Stimulated activated memory B cell treated with anti-CD40 and anti-IgM and Interleukin-4, amounts not matched to agents 10 μg/mL and 1 μg/mL and 100 μg/mL, for 72 hours (primary cell): Measurements from ENCODE around the gene TTC9.

Experiments used
- ATAC-seq: fragments of 150-1000 bp; cut with Tn5 transposase; 2 replicates; pipeline ENCODE4 v1.10.0; 2021
- H3K27ac Mint-ChIP-seq: one replicate; pipeline ENCODE4 v1.8.0; 2022; ENCODE audit warnings: mild to moderate bottlenecking, mixed read lengths
- H3K27me3 Mint-ChIP-seq: one replicate; pipeline ENCODE4 v1.8.0; 2022; ENCODE audit warnings: mixed read lengths
- H3K36me3 Mint-ChIP-seq: one replicate; pipeline ENCODE4 v1.8.0; 2022; ENCODE audit warnings: mixed read lengths
- H3K4me1 Mint-ChIP-seq: one replicate; pipeline ENCODE4 v1.8.0; 2022; ENCODE audit warnings: mixed read lengths
- H3K4me3 Mint-ChIP-seq: one replicate; pipeline ENCODE4 v1.8.0; 2022; ENCODE audit warnings: mild to moderate bottlenecking, moderate library complexity, mixed read lengths
- H3K9me3 Mint-ChIP-seq: one replicate; pipeline ENCODE4 v1.8.0; 2022; ENCODE audit warnings: mixed read lengths

The TTC9 gene

DNA sequence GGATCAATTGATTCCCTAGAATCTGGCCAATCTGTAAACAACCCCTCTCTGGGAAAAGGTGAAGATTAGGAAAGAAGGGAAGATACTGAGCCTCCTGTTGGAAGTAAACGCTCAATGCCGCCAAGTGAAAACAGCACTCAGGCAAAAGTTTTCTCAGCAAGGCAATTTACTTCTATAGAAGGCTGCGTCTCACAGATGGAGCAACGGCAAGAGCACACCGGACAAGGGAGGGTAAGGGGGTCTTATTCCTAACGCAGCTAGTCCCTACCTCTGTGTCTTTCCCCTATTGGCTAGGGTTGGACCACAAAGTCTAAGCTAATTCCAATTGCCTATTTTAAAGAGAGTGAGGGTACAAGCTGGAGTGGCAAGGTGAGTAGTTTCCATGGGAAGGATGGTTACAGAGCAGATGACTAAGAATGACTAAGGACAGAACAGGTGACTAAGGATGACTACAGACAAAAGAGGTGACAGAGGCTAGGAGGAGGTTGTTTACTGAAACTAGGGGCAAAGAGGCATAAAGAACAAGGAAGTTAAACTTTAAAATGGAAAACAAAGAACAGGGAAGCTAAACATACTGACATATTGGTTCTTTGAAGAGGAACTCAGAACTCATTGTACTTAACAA lies 5.6 kb upstream of the TTC9 start:
- Mint-ChIP-seq H3K4me3 (no peak overlapping the region), H3K27ac (peak overlapping the region; percentile 52), H3K36me3 (peaks cover 31% of the 10 kb centered on the region), H3K4me1 (peaks cover 26% of the 10 kb centered on the region), H3K9me3 (peaks cover 4% of the 10 kb centered on the region), H3K27me3 (no peaks in the 10 kb centered on the region)
- ATAC-seq = no peak

DNA sequence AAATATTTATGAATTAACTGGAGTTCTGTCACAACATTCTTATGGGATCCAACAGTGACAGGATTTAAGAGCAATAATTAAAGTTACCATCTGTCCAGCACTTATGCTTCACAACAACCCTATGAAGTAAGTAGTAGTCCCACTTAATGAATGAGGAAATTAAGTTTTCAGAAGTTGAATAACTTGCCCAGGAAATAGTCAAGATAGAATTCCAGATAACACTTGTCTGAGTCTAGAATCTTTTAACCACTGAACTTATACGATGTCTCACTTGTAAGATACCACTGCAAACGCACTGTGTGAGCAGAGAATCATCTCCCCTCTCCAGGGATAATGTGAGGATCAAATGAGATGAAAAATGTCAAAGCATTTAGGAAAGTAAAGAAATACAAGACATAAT lies 3.3 kb upstream of the TTC9 start:
- Mint-ChIP-seq H3K27me3 (no peaks in the 10 kb centered on the region), H3K4me3 (no peak overlapping the region), H3K4me1 (peaks cover 33% of the 10 kb centered on the region), H3K9me3 (peaks cover 4% of the 10 kb centered on the region), H3K27ac (no peak overlapping the region), H3K36me3 (peaks cover 26% of the 10 kb centered on the region)
- ATAC-seq = no peak

DNA sequence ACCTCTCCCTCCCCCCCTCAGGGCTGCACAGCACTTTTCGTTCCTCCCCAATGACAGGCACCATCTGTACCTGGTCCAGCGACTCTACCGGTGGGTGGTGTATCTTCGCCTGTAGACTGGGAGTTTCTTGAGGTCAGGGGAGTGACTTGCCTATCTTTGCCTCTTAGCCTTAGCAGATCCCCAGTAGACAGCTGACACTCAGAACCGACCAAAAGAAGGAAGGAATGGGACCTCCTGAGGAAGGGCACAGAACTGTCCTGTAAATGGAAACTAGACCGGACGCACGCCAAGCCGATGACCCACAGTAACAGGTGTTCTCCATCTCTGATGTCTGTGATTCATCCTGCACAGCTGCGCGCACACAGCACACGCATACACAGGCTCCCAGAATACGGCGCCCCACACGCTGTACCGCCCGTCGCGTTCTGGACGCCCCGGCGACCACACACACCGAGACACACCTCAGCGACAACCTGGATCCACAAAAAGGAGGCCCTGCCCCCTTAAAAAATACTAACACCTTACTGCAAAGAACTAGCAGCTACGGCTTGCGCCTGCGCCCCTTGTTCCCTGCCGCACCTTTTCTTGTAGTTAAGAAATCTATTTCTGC lies 673 bp upstream of the TTC9 start:
- peaks cover 4% of the 10 kb centered on the region for H3K36me3 Mint-ChIP-seq
- no peaks in the 10 kb centered on the region for H3K27me3 Mint-ChIP-seq
- H3K27ac Mint-ChIP-seq = peak overlapping the region; percentile 89
- peak; percentile 87 for ATAC-seq
- H3K4me3 Mint-ChIP-seq = peak overlapping the region; percentile 91
- H3K9me3 Mint-ChIP-seq = peaks cover 3% of the 10 kb centered on the region
- peaks cover 50% of the 10 kb centered on the region for H3K4me1 Mint-ChIP-seq

DNA sequence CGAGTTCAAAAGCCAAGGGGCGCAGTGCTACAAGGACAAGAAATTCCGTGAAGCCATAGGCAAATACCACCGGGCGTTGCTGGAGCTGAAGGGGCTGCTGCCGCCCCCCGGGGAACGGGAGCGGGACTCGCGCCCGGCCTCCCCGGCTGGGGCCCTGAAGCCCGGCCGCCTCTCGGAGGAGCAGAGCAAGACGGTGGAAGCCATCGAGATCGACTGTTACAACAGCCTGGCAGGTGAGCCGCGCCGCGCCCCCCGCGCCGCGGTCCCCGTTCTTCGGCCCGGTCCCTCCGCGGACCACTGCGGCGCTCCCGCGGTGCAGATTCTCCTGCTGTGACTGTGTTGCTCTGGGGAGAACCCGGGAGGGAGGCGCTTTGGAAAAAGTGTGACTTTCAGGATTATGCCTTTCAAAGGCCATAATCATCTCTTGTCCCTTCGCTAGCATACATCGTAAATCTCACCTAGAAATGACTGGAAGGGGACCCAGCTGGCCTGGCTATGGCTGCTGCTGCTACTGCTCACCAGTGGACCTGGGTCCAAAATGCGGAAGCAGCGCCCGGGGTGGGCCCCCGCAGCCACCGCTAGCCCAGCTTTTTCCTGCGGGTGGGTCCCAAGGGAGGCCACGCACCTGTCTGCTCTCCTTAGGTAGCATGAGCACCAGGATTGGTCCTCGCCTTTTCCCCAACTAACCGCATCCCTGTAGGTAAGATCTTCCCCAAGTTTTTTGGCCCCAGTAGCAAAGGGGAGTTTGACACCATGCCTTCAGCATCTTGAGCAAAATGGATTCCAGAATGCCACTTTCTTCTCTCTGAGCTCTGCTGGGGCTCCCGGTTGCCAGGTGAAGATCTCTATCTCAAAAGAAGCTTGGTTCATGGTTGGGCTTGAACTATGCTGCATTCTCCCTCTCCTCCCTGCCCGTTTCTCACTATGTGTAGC lies 853 bp downstream of the TTC9 start:
- Mint-ChIP-seq H3K9me3 (no peaks in the 10 kb centered on the region), H3K27me3 (no peaks in the 10 kb centered on the region), H3K4me1 (peaks cover 51% of the 10 kb centered on the region), H3K4me3 (peak overlapping the region; percentile 92), H3K36me3 (no peaks in the 10 kb centered on the region), H3K27ac (peak overlapping the region; percentile 96)
- ATAC-seq = peak; percentile 69

DNA sequence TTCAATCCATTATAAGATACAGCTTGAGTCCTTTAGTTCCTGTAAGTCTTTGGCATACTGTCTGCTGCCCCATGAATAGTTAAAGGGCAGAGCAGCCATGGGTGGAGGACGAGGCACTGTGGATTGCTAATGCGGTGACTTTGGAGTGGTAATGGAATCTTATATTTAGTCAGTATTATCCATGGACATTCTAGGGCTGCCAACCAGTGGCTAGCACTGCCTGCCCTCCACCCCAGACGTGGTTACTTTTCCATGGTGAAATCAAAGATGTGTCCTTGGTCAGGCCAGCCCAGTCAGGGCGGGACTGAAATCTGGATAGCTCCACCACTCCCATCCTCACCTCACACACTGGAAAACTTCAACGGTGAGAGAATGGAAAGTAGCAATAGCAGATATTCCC lies 2.3 kb downstream of the TTC9 start:
- no peaks in the 10 kb centered on the region for H3K9me3 Mint-ChIP-seq
- ATAC-seq = no peak
- peak overlapping the region; percentile 92 for H3K4me3 Mint-ChIP-seq
- H3K27ac Mint-ChIP-seq = peak overlapping the region; percentile 96
- no peaks in the 10 kb centered on the region for H3K27me3 Mint-ChIP-seq
- peaks cover 51% of the 10 kb centered on the region for H3K4me1 Mint-ChIP-seq
- H3K36me3 Mint-ChIP-seq = no peaks in the 10 kb centered on the region

DNA sequence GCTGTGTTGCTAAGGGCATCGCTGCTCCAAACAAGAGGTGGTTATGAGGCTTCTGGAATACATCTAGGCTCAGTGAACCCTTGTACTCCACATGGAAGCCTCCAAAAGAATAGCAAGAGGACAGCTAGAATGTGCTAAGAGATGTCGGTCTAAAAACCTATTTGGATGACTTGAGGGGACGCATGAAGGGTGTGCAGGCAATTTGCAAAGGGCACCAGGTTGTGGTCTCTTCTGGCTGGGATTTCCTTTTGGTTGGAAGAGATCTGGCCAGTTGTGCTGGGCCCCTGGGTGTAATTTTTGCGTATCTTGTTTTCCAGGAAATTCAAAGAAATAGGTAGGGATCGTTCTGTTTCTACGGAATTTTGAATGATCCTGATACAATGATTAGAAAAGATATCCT lies 4.2 kb downstream of the TTC9 start:
- ATAC-seq = no peak
- Mint-ChIP-seq H3K4me1 (peaks cover 54% of the 10 kb centered on the region), H3K9me3 (no peaks in the 10 kb centered on the region), H3K36me3 (peaks cover 6% of the 10 kb centered on the region), H3K27ac (peak overlapping the region; percentile 50), H3K27me3 (no peaks in the 10 kb centered on the region), H3K4me3 (no peak overlapping the region)

DNA sequence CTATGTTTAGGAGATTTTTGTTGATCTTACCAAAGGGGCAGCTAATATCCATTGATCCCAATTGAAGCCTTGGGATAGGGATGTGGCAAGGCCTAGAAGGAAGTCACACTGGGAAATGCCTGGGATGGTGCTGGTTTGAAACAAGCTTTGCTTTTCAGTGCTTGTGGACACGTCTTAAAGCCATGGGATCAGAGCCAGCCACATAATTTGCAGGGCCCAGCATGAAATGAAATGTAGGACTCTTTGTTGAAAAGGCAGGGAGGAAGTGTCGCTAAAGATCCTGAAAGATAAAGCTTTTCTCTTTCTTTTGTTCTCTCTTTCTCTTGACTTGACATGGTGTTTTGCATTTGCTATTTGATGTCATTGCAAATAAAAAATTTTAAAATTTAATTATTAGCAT lies 5.0 kb downstream of the TTC9 start:
- peaks cover 58% of the 10 kb centered on the region for H3K4me1 Mint-ChIP-seq
- no peaks in the 10 kb centered on the region for H3K9me3 Mint-ChIP-seq
- peaks cover 6% of the 10 kb centered on the region for H3K36me3 Mint-ChIP-seq
- H3K27ac Mint-ChIP-seq = no peak overlapping the region
- ATAC-seq = no peak
- no peaks in the 10 kb centered on the region for H3K27me3 Mint-ChIP-seq
- H3K4me3 Mint-ChIP-seq = no peak overlapping the region

DNA sequence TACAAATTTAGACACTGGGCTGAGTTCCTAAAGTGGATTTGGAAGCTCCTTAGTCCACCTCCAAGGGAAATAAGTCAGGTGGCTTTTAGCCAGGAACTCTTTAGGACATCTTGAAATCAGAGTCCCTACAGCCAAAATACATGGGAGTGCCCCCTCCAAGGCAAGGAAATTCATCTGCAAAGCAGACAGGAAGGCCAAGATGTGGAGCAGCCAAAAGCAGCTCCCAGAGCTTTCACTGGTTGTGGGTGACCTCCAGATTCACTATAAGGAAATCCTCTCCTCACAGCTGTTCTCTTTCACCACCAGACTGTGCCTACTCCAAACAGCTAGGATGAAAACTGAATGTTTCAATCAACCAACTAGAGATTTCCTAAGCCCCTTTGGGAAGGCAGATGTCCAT lies 6.6 kb downstream of the TTC9 start:
- H3K27me3 Mint-ChIP-seq = no peaks in the 10 kb centered on the region
- H3K9me3 Mint-ChIP-seq = no peaks in the 10 kb centered on the region
- no peak overlapping the region for H3K4me3 Mint-ChIP-seq
- ATAC-seq = no peak
- H3K36me3 Mint-ChIP-seq = peaks cover 16% of the 10 kb centered on the region
- no peak overlapping the region for H3K27ac Mint-ChIP-seq
- H3K4me1 Mint-ChIP-seq = peaks cover 64% of the 10 kb centered on the region

DNA sequence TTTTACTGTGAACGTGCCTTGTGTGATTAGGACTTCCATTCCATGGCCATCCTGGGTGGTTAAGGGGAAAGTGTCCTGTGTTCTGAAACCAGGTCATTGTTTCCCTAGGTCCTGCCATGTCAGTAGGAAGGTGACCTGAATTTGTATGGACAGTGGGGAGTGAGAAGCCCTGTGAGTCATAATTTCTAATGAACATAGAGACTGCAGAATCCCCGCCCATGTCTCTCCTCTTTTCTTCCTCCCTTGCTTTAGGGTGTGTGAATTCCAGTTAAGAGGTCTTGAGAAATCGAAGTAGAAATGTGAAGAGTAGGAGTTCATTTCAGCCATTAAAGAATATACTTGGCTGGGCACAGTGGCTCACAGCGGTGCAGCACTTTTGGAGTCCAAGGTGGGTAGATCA lies 8.1 kb downstream of the TTC9 start:
- peaks cover 16% of the 10 kb centered on the region for H3K36me3 Mint-ChIP-seq
- H3K4me1 Mint-ChIP-seq = peaks cover 65% of the 10 kb centered on the region
- no peak for ATAC-seq
- no peaks in the 10 kb centered on the region for H3K27me3 Mint-ChIP-seq
- no peaks in the 10 kb centered on the region for H3K9me3 Mint-ChIP-seq
- H3K27ac Mint-ChIP-seq = peak overlapping the region; percentile 92
- H3K4me3 Mint-ChIP-seq = no peak overlapping the region

DNA sequence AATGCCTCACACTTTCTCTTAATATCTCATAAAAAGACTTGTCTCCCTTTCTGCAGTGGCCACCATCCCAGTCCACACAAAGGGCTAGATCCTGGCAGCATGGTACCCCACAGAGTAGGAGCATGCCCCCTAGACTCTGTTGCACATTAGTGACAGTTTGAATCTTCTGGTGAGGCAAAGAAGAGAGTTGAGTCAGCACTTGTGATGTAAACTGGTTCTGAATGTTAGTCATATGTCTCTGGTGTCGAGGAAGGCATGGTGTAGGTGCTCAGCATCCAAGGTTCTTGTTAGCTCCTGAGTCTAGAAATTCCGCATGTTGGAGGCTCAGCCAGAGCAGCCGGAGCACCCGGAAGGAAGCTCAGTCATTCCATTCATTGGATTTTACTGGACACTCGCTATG lies 9.8 kb downstream of the TTC9 start:
- no peak for ATAC-seq
- Mint-ChIP-seq H3K4me1 (peaks cover 68% of the 10 kb centered on the region), H3K36me3 (peaks cover 16% of the 10 kb centered on the region), H3K4me3 (no peak overlapping the region), H3K27ac (peak overlapping the region; percentile 92), H3K9me3 (no peaks in the 10 kb centered on the region), H3K27me3 (no peaks in the 10 kb centered on the region)

DNA sequence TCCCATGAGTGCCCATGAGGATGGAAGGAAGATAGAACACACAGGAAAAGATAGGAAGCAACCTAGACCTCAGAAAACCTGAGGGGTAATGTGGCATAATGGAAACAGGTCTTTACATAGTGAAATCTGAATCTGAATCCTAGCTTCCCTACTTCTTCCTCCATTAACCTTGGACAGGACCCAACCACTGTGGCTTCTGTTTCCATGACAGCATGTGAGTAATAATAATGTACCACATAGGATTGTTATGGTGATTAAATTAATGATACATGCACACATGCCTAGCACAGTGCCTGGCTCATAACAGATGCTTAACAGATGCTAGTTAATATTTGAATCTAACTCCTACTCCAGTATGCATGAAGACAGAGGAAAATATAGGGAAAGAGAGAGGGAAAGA lies 11.2 kb downstream of the TTC9 start:
- ATAC-seq = no peak
- Mint-ChIP-seq H3K27me3 (no peaks in the 10 kb centered on the region), H3K4me1 (peaks cover 71% of the 10 kb centered on the region), H3K36me3 (peaks cover 16% of the 10 kb centered on the region), H3K9me3 (no peaks in the 10 kb centered on the region), H3K27ac (peak overlapping the region; percentile 92), H3K4me3 (no peak overlapping the region)

DNA sequence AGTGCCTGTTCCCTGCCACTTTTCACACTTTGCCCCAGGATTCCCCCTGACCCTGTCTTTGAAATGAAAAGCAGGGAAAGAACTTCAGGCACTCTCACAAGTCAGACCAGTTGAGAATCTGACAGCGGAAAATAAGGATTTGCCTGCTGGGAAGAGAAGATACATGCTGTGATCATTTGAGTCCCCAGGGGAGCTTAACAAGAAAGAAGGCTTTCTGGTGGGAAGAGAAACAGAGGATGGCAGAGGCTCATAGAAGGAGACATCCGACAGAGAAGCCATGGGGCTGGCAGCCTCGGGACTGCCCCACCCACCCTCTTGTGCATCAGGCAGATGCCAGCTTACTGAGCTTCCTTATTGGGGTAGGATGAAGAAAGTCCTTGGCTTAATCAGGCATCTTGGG lies 11.9 kb downstream of the TTC9 start:
- Mint-ChIP-seq H3K9me3 (no peaks in the 10 kb centered on the region), H3K36me3 (peaks cover 16% of the 10 kb centered on the region), H3K27me3 (no peaks in the 10 kb centered on the region), H3K27ac (peak overlapping the region; percentile 92), H3K4me3 (no peak overlapping the region), H3K4me1 (peaks cover 76% of the 10 kb centered on the region)
- ATAC-seq = no peak

DNA sequence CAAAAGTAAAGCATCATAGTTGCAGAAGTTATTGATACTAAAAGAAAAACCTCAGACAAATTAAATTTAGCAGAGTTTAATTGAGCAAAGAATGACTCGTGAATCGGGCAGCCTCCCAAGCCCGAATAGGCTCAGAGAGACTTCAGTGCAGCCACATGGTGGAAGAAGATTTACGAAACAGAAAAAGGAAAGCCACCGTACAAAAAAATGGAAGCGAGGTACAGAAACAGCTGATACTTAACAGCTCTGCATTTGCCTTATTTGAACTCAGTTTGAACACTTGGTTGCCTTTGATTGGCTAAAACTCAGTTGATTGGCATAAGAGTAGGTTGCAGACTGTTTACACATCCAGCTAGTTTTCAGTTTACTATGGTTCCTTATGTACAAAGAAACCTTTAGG lies 12.9 kb downstream of the TTC9 start:
- Mint-ChIP-seq H3K4me3 (peak overlapping the region; percentile 67), H3K27ac (peak overlapping the region; percentile 92), H3K9me3 (no peaks in the 10 kb centered on the region), H3K27me3 (no peaks in the 10 kb centered on the region), H3K36me3 (peaks cover 14% of the 10 kb centered on the region), H3K4me1 (peaks cover 82% of the 10 kb centered on the region)
- ATAC-seq = no peak

DNA sequence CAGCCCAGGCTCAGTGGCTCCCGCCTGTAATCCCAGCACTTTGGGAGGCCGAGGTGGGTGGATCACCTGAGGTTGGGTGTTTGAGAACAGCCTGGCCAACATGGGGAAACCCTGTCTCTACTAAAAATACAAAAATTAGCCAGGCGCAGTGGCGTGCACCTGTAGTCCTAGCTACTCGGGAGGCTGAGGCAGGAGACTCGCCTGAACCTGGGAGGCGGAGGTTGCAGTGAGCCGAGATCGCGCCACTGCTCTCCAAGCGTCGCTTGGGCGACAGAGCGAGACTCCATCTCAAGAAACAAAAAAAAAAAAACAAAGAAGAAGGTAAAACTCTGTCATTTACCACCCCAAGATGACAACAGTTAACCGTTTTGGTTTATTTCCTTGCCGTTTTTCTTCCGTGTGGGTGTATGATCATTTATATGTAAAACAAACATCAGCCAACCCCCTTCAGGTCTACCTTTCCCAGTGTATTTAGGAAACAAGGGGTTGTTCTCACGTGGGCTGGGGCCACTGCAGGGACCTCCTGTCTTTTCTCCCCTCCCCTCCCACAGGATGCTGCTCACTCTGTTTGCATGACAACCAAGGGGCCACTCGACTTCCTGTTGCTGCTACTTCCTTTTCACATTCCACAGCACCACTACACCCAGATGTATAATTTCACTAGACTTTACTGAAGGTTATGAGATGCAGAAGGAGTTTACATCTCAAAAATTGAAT lies 13.6 kb downstream of the TTC9 start:
- Mint-ChIP-seq H3K4me1 (peaks cover 83% of the 10 kb centered on the region), H3K27ac (peak overlapping the region; percentile 92), H3K4me3 (peak overlapping the region; percentile 67), H3K36me3 (peaks cover 10% of the 10 kb centered on the region), H3K9me3 (no peaks in the 10 kb centered on the region), H3K27me3 (no peaks in the 10 kb centered on the region)
- peak; percentile 94 for ATAC-seq

DNA sequence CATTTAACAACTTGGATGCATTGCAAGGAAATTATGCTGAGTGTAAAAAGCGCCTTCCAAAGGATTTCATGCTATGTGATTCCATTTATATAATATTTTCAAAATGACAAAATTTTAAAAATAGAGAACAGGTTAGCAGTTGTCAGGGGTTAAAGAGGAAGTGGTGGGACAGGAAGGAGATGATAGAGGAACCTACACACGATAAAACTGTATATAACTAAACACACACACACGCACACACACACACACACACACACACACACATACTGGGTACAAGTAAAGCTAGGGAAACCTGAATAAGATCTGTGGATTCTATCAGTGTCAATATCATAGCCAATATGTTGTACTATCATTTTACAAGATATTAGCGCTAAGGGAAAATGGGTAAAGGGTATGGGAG lies 17.2 kb downstream of the TTC9 start:
- no peaks in the 10 kb centered on the region for H3K9me3 Mint-ChIP-seq
- H3K4me3 Mint-ChIP-seq = peak overlapping the region; percentile 53
- H3K36me3 Mint-ChIP-seq = peaks cover 8% of the 10 kb centered on the region
- peak overlapping the region; percentile 92 for H3K27ac Mint-ChIP-seq
- peak; percentile 49 for ATAC-seq
- H3K27me3 Mint-ChIP-seq = no peaks in the 10 kb centered on the region
- peaks cover 96% of the 10 kb centered on the region for H3K4me1 Mint-ChIP-seq
